PC-3 (cell line): ENCODE results near the gene TNNC2. TPM values are rescaled to one million over a fixed set of nuclear protein-coding genes. Genes with fewer than 3 reads are reported as not detected.

Source experiments
- ATAC-seq: fragments of 200-7000 bp; cut with Tn5 transposase; 2 replicates; pipeline ENCODE4 v1.9.1; 2020; ENCODE audit warnings: mild to moderate bottlenecking, moderate library complexity
- BruUV-seq: library from RNA; stranded (reverse); fragments of 400-500 nt; replicated peaks from 2 replicates; lab custom pipeline; 2021; lab: Mats Ljungman, UMichigan
- CTCF ChIA-PET: fragments of 300-600 bp; sonication (Branson Sonifier 250); formaldehyde crosslinking; loops from one replicate; lab custom pipeline; 2022; ENCODE audit warnings: antibody characterized with exemption; lab: Charles Lee
- POLR2A ChIA-PET: fragments of 300-600 bp; sonication (Branson Sonifier 250); formaldehyde crosslinking; loops from one replicate; lab custom pipeline; 2022; ENCODE audit warnings: antibody characterized with exemption; ENCODE audit not compliant: unreplicated experiment; lab: Charles Lee
- DNase-seq: peaks from one replicate; pipeline ENCODE4 v3.0.0-alpha.2; 2015
- H2AFZ ChIP-seq: fragments of 300-600 bp; sonication (generic); 2 replicates; pipeline ENCODE4 v1.6.0; 2016; ENCODE audit warnings: antibody characterized with exemption, low read length
- H3F3A ChIP-seq: fragments of 300-600 bp; sonication (generic); one replicate; pipeline ENCODE4 v1.6.0; 2017; ENCODE audit warnings: antibody characterized with exemption, low read length, control low read depth, mild to moderate bottlenecking; ENCODE audit not compliant: unreplicated experiment
- H3K27ac ChIP-seq: fragments of 300-600 bp; sonication (generic); 2 replicates; pipeline ENCODE4 v1.5.1; 2016; ENCODE audit warnings: mild to moderate bottlenecking, low read length
- H3K27me3 ChIP-seq: fragments of 300-600 bp; sonication (generic); 2 replicates; pipeline ENCODE4 v1.6.1; 2016; ENCODE audit warnings: low read length, mixed read lengths
- H3K36me3 ChIP-seq: fragments of 300-600 bp; sonication (generic); 2 replicates; pipeline ENCODE4 v1.6.1; 2016; ENCODE audit warnings: low read depth, mixed run types, low read length, mixed read lengths
- H3K4me1 ChIP-seq: fragments of 300-600 bp; sonication (generic); 2 replicates; pipeline ENCODE4 v1.5.1; 2016; ENCODE audit warnings: low read length; ENCODE audit not compliant: insufficient read depth
- H3K4me2 ChIP-seq: fragments of 300-600 bp; sonication (generic); 2 replicates; pipeline ENCODE4 v1.6.0; 2016; ENCODE audit warnings: low read length
- H3K4me3 ChIP-seq: fragments of 300-600 bp; sonication (generic); 2 replicates; pipeline ENCODE4 v1.5.1; 2016; ENCODE audit warnings: mild to moderate bottlenecking, low read length, mixed read lengths
- H3K79me2 ChIP-seq: fragments of 300-600 bp; sonication (generic); 2 replicates; pipeline ENCODE4 v1.6.1; 2017; ENCODE audit warnings: low read length, mixed read lengths
- H3K9ac ChIP-seq: fragments of 300-600 bp; sonication (generic); 2 replicates; pipeline ENCODE4 v1.6.0; 2016; ENCODE audit warnings: mild to moderate bottlenecking, low read length
- H3K9me2 ChIP-seq: fragments of 300-600 bp; sonication (generic); replicated peaks from 2 replicates; pipeline ENCODE4 v1.6.1; 2016; ENCODE audit warnings: mixed run types, low read length, mixed read lengths
- H3K9me3 ChIP-seq: fragments of 300-600 bp; sonication (generic); 2 replicates; pipeline ENCODE4 v1.6.1; 2016; ENCODE audit warnings: low read length, mixed read lengths
- H4K20me1 ChIP-seq: fragments of 300-600 bp; sonication (generic); 2 replicates; pipeline ENCODE4 v1.6.1; 2016; ENCODE audit warnings: low read length, mixed read lengths
- EZH2 ChIP-seq: fragments of 300-600 bp; sonication (generic); IDR thresholded peaks from one replicate; pipeline ENCODE4 v1.6.1; 2017; ENCODE audit warnings: antibody characterized with exemption, mild to moderate bottlenecking, low read length; ENCODE audit not compliant: unreplicated experiment
- EZH2phosphoT487 ChIP-seq: fragments of 300-600 bp; sonication (generic); IDR thresholded peaks from 2 replicates; pipeline ENCODE4 v1.6.1; 2018; ENCODE audit warnings: mild to moderate bottlenecking, antibody characterized with exemption, low read length, borderline replicate concordance
- intact Hi-C: fragments of 100-400 bp; cut with micrococcal nuclease; formaldehyde crosslinking; loops from 2 replicates; pipeline ENCODE4 v1.9.0; 2023
- total RNA-seq: library from RNA; depleted of rRNA; stranded (reverse); fragments of >200 nt; gene quantifications from 2 replicates; pipeline ENCODE4 v1.2.3, GENCODE V29; 2014
- TF ChIP-seq, protein P1 (sequence below): fragments of 300-600 bp; sonication (generic); conservative IDR thresholded peaks from 2 replicates; pipeline ENCODE4 v1.5.1; 2017; ENCODE audit warnings: antibody characterized with exemption, low read depth, mild to moderate bottlenecking, low read length

TNNC2 gene
- total RNA-seq, 1 experiment from 2014 or later = not detected

DNA sequence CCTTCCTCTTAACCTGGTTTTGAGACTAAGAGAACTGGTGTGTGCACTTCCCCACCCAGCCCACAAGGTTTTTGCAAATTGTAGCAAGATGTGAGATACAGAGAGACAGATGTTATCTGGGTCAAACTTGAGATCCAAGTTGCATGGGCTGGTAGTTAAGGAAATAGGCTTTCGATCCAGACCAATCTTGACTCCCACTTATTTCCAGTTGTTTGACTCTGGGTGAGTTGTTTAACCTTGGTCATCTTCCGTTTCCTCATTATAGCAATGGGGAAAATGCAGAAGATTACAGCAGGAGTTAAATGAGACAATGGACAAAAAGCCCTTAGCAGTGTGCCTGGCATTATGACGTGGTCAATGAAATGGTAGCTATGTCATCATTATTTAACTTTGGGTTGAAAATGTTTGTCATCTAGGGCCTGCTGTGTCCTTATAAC lies 8.2 kb upstream of the TNNC2 start:
- Histone ChIP-seq H3K4me3 (peak overlapping the region; percentile 78), H3K9me2 (no peaks in the 10 kb centered on the region), H3K79me2 (peaks cover 29% of the 10 kb centered on the region), H2AFZ (no peak overlapping the region), H3K4me1 (peaks cover 35% of the 10 kb centered on the region), H3K9ac (peak overlapping the region; percentile 2; the same call in 1 of the 2 replicates), H4K20me1 (no peaks in the 10 kb centered on the region), H3K27ac (peak overlapping the region; percentile 66), H3K4me2 (peak overlapping the region; percentile 91), H3K36me3 (no peaks in the 10 kb centered on the region; the same call in 1 of the 2 replicates), H3K9me3 (no peaks in the 10 kb centered on the region), H3F3A (no peaks in the 10 kb centered on the region), H3K27me3 (no peaks in the 10 kb centered on the region)
- DNase-seq = peak; percentile 17
- TF ChIP-seq EZH2phosphoT487 (no peak), EZH2 (no peak)
- TF ChIP-seq, protein P1, sequence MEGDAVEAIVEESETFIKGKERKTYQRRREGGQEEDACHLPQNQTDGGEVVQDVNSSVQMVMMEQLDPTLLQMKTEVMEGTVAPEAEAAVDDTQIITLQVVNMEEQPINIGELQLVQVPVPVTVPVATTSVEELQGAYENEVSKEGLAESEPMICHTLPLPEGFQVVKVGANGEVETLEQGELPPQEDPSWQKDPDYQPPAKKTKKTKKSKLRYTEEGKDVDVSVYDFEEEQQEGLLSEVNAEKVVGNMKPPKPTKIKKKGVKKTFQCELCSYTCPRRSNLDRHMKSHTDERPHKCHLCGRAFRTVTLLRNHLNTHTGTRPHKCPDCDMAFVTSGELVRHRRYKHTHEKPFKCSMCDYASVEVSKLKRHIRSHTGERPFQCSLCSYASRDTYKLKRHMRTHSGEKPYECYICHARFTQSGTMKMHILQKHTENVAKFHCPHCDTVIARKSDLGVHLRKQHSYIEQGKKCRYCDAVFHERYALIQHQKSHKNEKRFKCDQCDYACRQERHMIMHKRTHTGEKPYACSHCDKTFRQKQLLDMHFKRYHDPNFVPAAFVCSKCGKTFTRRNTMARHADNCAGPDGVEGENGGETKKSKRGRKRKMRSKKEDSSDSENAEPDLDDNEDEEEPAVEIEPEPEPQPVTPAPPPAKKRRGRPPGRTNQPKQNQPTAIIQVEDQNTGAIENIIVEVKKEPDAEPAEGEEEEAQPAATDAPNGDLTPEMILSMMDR = no peak
- BruUV-seq = TSS peak; percentile 13
- intact Hi-C loops = loop anchor here (2.0 to 10.0 kb wide), 2 partner anchors 57 to 139 kb away; partner anchors contain the start of gene ZNF335
- CTCF ChIA-PET = no interaction called here
- POLR2A ChIA-PET = interaction anchor here (0.6 to 1.4 kb wide), 2 partner anchors 32 to 74 kb away, joined by 5 to 29 read pairs; no protein-coding TSS in a partner anchor
- ATAC-seq = no peak

DNA sequence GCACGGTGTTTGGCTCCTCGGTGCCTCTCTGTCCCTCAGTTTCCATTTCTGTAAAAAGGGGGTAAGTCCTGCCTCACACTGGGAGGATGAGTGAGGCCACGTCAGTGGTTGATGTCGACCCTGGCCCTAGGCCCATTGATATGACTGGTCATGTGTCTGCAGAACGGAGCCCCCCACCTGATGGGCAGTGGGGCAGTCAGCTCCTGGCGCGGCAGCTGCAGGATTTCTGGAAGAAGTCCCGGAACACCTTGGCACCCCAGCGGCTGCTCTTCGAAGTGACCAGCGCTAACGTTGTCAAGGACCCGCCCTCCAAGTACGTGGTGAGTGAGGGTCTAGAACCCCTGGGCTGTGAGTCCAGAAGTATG lies 7.7 kb upstream of the TNNC2 start:
- ChIA-PET POLR2A (interaction anchor here (0.5 to 1.1 kb wide), 2 partner anchors 18 to 100 kb away, joined by 3 to 8 read pairs; partner anchors contain the start of gene PCIF1), CTCF (interaction anchor here (0.6 kb wide), 1 partner anchor 214 kb away, joined by 3 read pairs; no protein-coding TSS in a partner anchor)
- no peak for DNase-seq
- intact Hi-C loops = loop anchor here (2.0 to 10.0 kb wide), 2 partner anchors 56 to 140 kb away; partner anchors contain the start of gene ZNF335
- Histone ChIP-seq H2AFZ (no peak overlapping the region), H3K27ac (peak overlapping the region; percentile 66), H4K20me1 (no peaks in the 10 kb centered on the region), H3K36me3 (no peaks in the 10 kb centered on the region), H3K4me3 (peak overlapping the region; percentile 78), H3K4me1 (peaks cover 35% of the 10 kb centered on the region), H3F3A (no peaks in the 10 kb centered on the region), H3K79me2 (peaks cover 29% of the 10 kb centered on the region), H3K27me3 (no peaks in the 10 kb centered on the region), H3K9me3 (no peaks in the 10 kb centered on the region), H3K9ac (peak overlapping the region; percentile 82; the same call in 1 of the 2 replicates), H3K4me2 (peak overlapping the region; percentile 91), H3K9me2 (no peaks in the 10 kb centered on the region)
- BruUV-seq = TSS peak; percentile 54
- no peak for ATAC-seq
- no peak for TF ChIP-seq EZH2phosphoT487
- TF ChIP-seq, protein P1 = no peak
- TF ChIP-seq EZH2 = no peak
